K562 (cell line): Measurements from ENCODE around the gene TSPAN14. TPM values are rescaled to one million over a fixed set of nuclear protein-coding genes. Genes with fewer than 3 reads are reported as not detected.

Experiments
- CREBBP ChIP-seq: IDR thresholded peaks from one replicate; pipeline ENCODE4 v1.6.1; 2012; ENCODE audit warnings: low read depth, mild to moderate bottlenecking, control low read depth, inconsistent platforms, low read length
- YY1 ChIP-seq, 3 experiments: IDR thresholded peaks; 2 replicates each; pipeline ENCODE4 v1.6.1; 2011; ENCODE audit warnings: low read length in 2 of 3, mild to moderate bottlenecking in 2 of 3, moderate library complexity in 2 of 3, borderline replicate concordance in 1 of 3, control low read depth in 1 of 3, low read depth in 1 of 3; ENCODE audit not compliant: insufficient read depth in 3 of 3, insufficient replicate concordance in 2 of 3, control insufficient read depth in 1 of 3, insufficient read length in 1 of 3; ENCODE audit errors: extremely low read depth in 1 of 3
- ZNF76 ChIP-seq: fragments of 250-450 bp; sonication (Bioruptor Pico); IDR thresholded peaks from 2 replicates; pipeline ENCODE4 v1.4.0; 2020; ENCODE audit warnings: mild to moderate bottlenecking, moderate library complexity, borderline replicate concordance
- polyA plus RNA-seq, 8 experiments: library from polyadenylated mRNA; depleted of rRNA in 4 of 8; stranded (reverse) in 5 of 8; unstranded in 3 of 8; fragments of >200 nt; fragmentation: Nextera tagmentation in 2 of 8; fragmentation: Illumina TruSeq in 1 of 8; extraction: Ambion mirVana in 2 of 8; extraction: Trizol in 1 of 8; gene quantifications; 2 replicates each; pipeline versions ENCODE4 v1.2.1 to v1.2.3, GENCODE V29; 2011 to 2014; ENCODE audit warnings: inconsistent platforms in 1 of 8, missing spikeins in 1 of 8
- total RNA-seq, 7 experiments: library from RNA; depleted of rRNA in 6 of 7; stranded (reverse); fragments of >200 nt in 6 of 7; fragmentation: Illumina TruSeq in 2 of 7; extraction: Trizol in 2 of 7; gene quantifications; 2 replicates each; pipeline versions ENCODE4 v1.2.1 to v1.2.3, GENCODE V29; 2011 to 2021; ENCODE audit warnings: low replicate concordance in 1 of 7
- TF ChIP-seq, protein P1 (sequence below), 2 experiments: fragments of 450-650 bp in 1 of 2; sonication (generic) in 1 of 2; formaldehyde crosslinking in 1 of 2; IDR thresholded peaks; 2 replicates each; pipeline versions ENCODE4 v1.7.1 to v1.9.0; 2016 to 2022; ENCODE audit warnings: inconsistent platforms in 1 of 2, mild to moderate bottlenecking in 1 of 2, missing genetic modification reagents in 1 of 2
- TF ChIP-seq, protein P2 (sequence below): fragments of 200-800 bp; sonication (Bioruptor generic); IDR thresholded peaks from 2 replicates; pipeline ENCODE4 v1.6.1; 2016; ENCODE audit warnings: missing genetic modification characterization, missing compliant biosample characterization
- TF ChIP-seq, protein P3 (sequence below): fragments of 450-650 bp; IDR thresholded peaks from 2 replicates; pipeline ENCODE4 v1.6.1; 2016; ENCODE audit warnings: antibody characterized with exemption

TSPAN14 gene
- total and polyA plus RNA-seq, 9 of the 15 experiments (the other 6 are each of a cell fraction or from before 2014, with no cell fraction given): 5.8 to 92.9 (median 23.3) TPM

DNA sequence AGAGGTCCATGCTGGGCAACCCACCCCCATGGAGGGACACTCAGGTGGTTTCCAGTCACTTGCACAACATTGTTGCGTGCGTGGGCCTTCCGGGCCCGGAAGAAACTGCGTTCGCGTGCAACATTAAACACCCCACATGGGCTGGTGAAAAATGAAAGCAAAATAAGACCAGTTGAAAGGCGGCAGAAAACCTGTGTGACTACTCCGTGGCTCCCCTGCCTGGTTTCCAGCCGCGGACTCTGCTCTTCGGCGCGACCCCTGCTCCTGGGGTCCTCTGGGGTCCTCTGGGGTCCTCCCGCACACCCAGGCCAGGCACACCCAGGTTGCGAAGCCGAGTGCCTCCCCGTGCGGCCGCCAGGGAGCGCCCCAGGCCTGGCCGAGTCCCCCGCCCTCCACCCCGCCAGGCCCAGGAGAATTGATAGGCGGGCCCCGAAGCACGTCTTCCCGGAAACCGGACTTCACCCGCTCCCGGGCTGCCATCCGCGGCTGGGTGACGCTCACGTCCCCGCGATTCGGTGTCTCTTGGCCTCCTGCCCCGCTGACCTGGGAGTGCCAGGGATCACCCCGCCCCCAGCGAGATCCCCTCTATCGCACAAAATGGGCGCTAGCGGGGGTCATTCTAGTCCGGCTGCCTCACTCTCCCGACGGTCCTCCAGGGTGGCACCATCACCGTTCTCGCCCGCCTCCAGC, 81.7 kb downstream of the TSPAN14 start (continued):
- TF ChIP-seq, protein P1, sequence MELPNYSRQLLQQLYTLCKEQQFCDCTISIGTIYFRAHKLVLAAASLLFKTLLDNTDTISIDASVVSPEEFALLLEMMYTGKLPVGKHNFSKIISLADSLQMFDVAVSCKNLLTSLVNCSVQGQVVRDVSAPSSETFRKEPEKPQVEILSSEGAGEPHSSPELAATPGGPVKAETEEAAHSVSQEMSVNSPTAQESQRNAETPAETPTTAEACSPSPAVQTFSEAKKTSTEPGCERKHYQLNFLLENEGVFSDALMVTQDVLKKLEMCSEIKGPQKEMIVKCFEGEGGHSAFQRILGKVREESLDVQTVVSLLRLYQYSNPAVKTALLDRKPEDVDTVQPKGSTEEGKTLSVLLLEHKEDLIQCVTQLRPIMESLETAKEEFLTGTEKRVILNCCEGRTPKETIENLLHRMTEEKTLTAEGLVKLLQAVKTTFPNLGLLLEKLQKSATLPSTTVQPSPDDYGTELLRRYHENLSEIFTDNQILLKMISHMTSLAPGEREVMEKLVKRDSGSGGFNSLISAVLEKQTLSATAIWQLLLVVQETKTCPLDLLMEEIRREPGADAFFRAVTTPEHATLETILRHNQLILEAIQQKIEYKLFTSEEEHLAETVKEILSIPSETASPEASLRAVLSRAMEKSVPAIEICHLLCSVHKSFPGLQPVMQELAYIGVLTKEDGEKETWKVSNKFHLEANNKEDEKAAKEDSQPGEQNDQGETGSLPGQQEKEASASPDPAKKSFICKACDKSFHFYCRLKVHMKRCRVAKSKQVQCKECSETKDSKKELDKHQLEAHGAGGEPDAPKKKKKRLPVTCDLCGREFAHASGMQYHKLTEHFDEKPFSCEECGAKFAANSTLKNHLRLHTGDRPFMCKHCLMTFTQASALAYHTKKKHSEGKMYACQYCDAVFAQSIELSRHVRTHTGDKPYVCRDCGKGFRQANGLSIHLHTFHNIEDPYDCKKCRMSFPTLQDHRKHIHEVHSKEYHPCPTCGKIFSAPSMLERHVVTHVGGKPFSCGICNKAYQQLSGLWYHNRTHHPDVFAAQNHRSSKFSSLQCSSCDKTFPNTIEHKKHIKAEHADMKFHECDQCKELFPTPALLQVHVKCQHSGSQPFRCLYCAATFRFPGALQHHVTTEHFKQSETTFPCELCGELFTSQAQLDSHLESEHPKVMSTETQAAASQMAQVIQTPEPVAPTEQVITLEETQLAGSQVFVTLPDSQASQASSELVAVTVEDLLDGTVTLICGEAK (IDR thresholded peaks at IDR 0.05): no peak; the same call in 1 of the 2 replicates
- TF ChIP-seq, protein P1 (CRISPR knock-in tag; IDR thresholded peaks at IDR 0.05): no peak
- TF ChIP-seq, protein P2, sequence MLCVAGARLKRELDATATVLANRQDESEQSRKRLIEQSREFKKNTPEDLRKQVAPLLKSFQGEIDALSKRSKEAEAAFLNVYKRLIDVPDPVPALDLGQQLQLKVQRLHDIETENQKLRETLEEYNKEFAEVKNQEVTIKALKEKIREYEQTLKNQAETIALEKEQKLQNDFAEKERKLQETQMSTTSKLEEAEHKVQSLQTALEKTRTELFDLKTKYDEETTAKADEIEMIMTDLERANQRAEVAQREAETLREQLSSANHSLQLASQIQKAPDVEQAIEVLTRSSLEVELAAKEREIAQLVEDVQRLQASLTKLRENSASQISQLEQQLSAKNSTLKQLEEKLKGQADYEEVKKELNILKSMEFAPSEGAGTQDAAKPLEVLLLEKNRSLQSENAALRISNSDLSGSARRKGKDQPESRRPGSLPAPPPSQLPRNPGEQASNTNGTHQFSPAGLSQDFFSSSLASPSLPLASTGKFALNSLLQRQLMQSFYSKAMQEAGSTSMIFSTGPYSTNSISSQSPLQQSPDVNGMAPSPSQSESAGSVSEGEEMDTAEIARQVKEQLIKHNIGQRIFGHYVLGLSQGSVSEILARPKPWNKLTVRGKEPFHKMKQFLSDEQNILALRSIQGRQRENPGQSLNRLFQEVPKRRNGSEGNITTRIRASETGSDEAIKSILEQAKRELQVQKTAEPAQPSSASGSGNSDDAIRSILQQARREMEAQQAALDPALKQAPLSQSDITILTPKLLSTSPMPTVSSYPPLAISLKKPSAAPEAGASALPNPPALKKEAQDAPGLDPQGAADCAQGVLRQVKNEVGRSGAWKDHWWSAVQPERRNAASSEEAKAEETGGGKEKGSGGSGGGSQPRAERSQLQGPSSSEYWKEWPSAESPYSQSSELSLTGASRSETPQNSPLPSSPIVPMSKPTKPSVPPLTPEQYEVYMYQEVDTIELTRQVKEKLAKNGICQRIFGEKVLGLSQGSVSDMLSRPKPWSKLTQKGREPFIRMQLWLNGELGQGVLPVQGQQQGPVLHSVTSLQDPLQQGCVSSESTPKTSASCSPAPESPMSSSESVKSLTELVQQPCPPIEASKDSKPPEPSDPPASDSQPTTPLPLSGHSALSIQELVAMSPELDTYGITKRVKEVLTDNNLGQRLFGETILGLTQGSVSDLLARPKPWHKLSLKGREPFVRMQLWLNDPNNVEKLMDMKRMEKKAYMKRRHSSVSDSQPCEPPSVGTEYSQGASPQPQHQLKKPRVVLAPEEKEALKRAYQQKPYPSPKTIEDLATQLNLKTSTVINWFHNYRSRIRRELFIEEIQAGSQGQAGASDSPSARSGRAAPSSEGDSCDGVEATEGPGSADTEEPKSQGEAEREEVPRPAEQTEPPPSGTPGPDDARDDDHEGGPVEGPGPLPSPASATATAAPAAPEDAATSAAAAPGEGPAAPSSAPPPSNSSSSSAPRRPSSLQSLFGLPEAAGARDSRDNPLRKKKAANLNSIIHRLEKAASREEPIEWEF (CRISPR knock-in tag): no peak
- TF ChIP-seq ZNF76 (no peak), YY1 (IDR thresholded peaks at IDR 0.05; ENCODE audit: borderline replicate concordance in 1 of 3, control insufficient read depth in 1 of 3, extremely low read depth in 1 of 3, insufficient read depth in 3 of 3, insufficient read length in 1 of 3, insufficient replicate concordance in 2 of 3, low read depth in 1 of 3, low read length in 2 of 3) (peak in 1 of 3 experiments; percentile 50), CREBBP (no peak)
- TF ChIP-seq, protein P3, sequence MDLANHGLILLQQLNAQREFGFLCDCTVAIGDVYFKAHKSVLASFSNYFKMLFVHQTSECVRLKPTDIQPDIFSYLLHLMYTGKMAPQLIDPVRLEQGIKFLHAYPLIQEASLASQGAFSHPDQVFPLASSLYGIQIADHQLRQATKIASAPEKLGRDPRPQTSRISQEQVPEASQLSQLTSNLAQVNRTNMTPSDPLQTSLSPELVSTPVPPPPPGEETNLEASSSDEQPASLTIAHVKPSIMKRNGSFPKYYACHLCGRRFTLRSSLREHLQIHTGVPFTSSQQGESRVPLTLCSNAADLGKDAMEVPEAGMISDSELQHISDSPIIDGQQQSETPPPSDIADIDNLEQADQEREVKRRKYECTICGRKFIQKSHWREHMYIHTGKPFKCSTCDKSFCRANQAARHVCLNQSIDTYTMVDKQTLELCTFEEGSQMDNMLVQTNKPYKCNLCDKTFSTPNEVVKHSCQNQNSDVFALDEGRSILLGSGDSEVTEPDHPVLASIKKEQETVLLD: no peak
